Neural cell (in vitro differentiated cells): ENCODE measurements around the gene C5orf46. TPM values are rescaled to one million over a fixed set of nuclear protein-coding genes. Genes with fewer than 3 reads are reported as not detected.

Experiments
- H2AFZ ChIP-seq: fragments of 200-600, 300-800 bp; sonication (generic), shearing (Covaris generic); 2 replicates; pipeline ENCODE4 v1.6.0; 2014; ENCODE audit warnings: low read depth, mild to moderate bottlenecking, antibody characterized with exemption, low read length, moderate library complexity
- H3F3A ChIP-seq: fragments of 200-600 bp; shearing (Covaris generic); 2 replicates; pipeline ENCODE4 v1.6.1; 2016; ENCODE audit warnings: mild to moderate bottlenecking, moderate library complexity, mixed read lengths, antibody characterized with exemption, low read length; ENCODE audit not compliant: insufficient read depth, poor library complexity, severe bottlenecking
- H3K27ac ChIP-seq: fragments of 200-600, 300-800 bp; sonication (generic), shearing (Covaris generic); 2 replicates; pipeline ENCODE4 v1.5.1; 2014; ENCODE audit warnings: mild to moderate bottlenecking, low read length, moderate library complexity
- H3K27me3 ChIP-seq: fragments of 300-800, 200-600 bp; sonication (generic), shearing (Covaris generic); 2 replicates; pipeline ENCODE4 v1.6.0; 2014; ENCODE audit warnings: mild to moderate bottlenecking, low read depth, low read length, moderate library complexity; ENCODE audit not compliant: insufficient read depth
- H3K36me3 ChIP-seq: fragments of 300-800, 200-600 bp; sonication (generic), shearing (Covaris generic); 2 replicates; pipeline ENCODE4 v1.5.1; 2014; ENCODE audit warnings: mild to moderate bottlenecking, antibody characterized with exemption, low read length, moderate library complexity; ENCODE audit not compliant: insufficient read depth
- H3K4me2 ChIP-seq: fragments of 300-800, 200-600 bp; sonication (generic), shearing (Covaris generic); 2 replicates; pipeline ENCODE4 v1.6.0; 2014; ENCODE audit warnings: mild to moderate bottlenecking, low read length
- H3K4me3 ChIP-seq: fragments of 300-800, 200-600 bp; sonication (generic), shearing (Covaris generic); 2 replicates; pipeline ENCODE4 v1.5.1; 2014; ENCODE audit warnings: mild to moderate bottlenecking, low read length, moderate library complexity
- H3K79me2 ChIP-seq: fragments of 200-600 bp; shearing (Covaris generic); replicated peaks from 2 replicates; pipeline ENCODE4 v1.6.0; 2014; ENCODE audit warnings: mild to moderate bottlenecking, low read length, moderate library complexity; ENCODE audit not compliant: insufficient read depth
- H3K9ac ChIP-seq: fragments of 300-800, 200-600 bp; sonication (generic), shearing (Covaris generic); 2 replicates; pipeline ENCODE4 v1.6.1; 2016; ENCODE audit warnings: mild to moderate bottlenecking, low read length, mixed read lengths
- H3K9me2 ChIP-seq: fragments of 200-600 bp; shearing (Covaris generic); 2 replicates; pipeline ENCODE4 v1.6.1; 2016; ENCODE audit warnings: mild to moderate bottlenecking, low read length, mixed read lengths; ENCODE audit not compliant: insufficient read depth
- H3K9me3 ChIP-seq: fragments of 200-600, 300-800 bp; sonication (generic), shearing (Covaris generic); 2 replicates; pipeline ENCODE4 v1.6.1; 2016; ENCODE audit warnings: mild to moderate bottlenecking, mixed run types, low read length, moderate library complexity, mixed read lengths
- H4K20me1 ChIP-seq: fragments of 200-600 bp; shearing (Covaris generic); 2 replicates; pipeline ENCODE4 v1.6.1; 2016; ENCODE audit warnings: mild to moderate bottlenecking, mixed run types; ENCODE audit not compliant: insufficient read depth
- CTCF ChIP-seq: fragments of 450-650 bp; IDR thresholded peaks from 2 replicates; pipeline ENCODE4 v1.5.1; 2014; ENCODE audit warnings: antibody characterized with exemption, mild to moderate bottlenecking, moderate library complexity; ENCODE audit not compliant: poor library complexity, severe bottlenecking
- EP300 ChIP-seq: fragments of 450-650 bp; conservative IDR thresholded peaks from 2 replicates; pipeline ENCODE4 v1.6.1; 2014; ENCODE audit warnings: antibody characterized with exemption, mild to moderate bottlenecking, moderate library complexity; ENCODE audit not compliant: poor library complexity, severe bottlenecking
- EZH2 ChIP-seq: fragments of 200-600, 300-800 bp; shearing (Covaris generic), sonication (generic); IDR thresholded peaks from 2 replicates; pipeline ENCODE4 v1.6.1; 2014; ENCODE audit warnings: antibody characterized with exemption, low read length, borderline replicate concordance, mild to moderate bottlenecking; ENCODE audit not compliant: insufficient read depth, poor library complexity, severe bottlenecking
- MXI1 ChIP-seq: fragments of 450-650 bp; conservative IDR thresholded peaks from 2 replicates; pipeline ENCODE4 v1.6.1; 2014; ENCODE audit warnings: antibody characterized with exemption, mild to moderate bottlenecking; ENCODE audit not compliant: poor library complexity, severe bottlenecking
- POLR2AphosphoS5 ChIP-seq: IDR thresholded peaks from 2 replicates; pipeline ENCODE4 v1.6.1; 2012
- RAD21 ChIP-seq: fragments of 450-650 bp; conservative IDR thresholded peaks from 2 replicates; pipeline ENCODE4 v1.6.1; 2014; ENCODE audit warnings: antibody characterized with exemption, mild to moderate bottlenecking, moderate library complexity
- SMC3 ChIP-seq: fragments of 450-650 bp; conservative IDR thresholded peaks from 2 replicates; pipeline ENCODE4 v1.6.1; 2014; ENCODE audit warnings: antibody characterized with exemption, mild to moderate bottlenecking, moderate library complexity; ENCODE audit not compliant: poor library complexity
- TAF1 ChIP-seq: IDR thresholded peaks from 2 replicates; pipeline ENCODE4 v1.6.1; 2012; ENCODE audit warnings: low read depth
- polyA plus RNA-seq: library from polyadenylated mRNA; depleted of rRNA; stranded (reverse); fragments of >200 nt; gene quantifications from 2 replicates; pipeline ENCODE4 v1.2.3, GENCODE V29; 2014
- TF ChIP-seq, protein P1 (sequence below): IDR thresholded peaks from 2 replicates; pipeline ENCODE4 v1.6.1; 2012; ENCODE audit warnings: borderline replicate concordance

C5orf46 gene
- polyA plus RNA-seq, 1 donor from 2014 or later, result not detected

DNA sequence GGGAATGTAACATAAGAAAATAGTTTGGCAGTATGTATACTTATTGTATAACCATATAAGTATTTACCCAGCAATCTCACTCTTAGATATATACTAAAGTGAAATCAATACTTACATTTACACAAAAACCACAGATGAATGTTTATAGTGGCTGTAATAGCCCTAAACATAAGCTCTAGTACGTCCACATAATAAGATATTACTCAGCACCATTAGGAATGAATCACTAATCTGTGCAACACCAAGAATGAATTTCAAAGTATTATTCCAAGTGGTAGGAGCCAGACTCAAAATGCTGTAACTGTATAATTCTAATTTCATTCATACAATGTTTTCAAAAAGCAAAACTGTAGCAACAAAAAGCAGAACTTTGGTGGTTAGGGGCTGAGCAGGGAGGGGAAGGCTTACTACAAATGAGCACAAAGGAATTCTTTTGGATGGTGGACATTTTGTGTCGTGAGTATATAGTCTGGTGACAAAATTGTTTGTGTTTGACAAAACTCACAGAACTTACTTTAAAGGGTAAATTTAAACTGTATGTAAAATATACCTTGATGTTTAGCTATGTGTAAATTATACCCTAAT lies 11.9 kb upstream of the C5orf46 start:
- Histone ChIP-seq H3K27ac (no peak overlapping the region), H4K20me1 (no peaks in the 10 kb centered on the region), H3K9me2 (no peaks in the 10 kb centered on the region), H3K4me3 (no peak overlapping the region), H3K9me3 (no peaks in the 10 kb centered on the region), H3F3A (no peaks in the 10 kb centered on the region), H3K36me3 (no peaks in the 10 kb centered on the region), H2AFZ (no peak overlapping the region), H3K27me3 (no peaks in the 10 kb centered on the region), H3K4me2 (no peak overlapping the region), H3K79me2 (no peaks in the 10 kb centered on the region), H3K9ac (no peak overlapping the region)
- TF ChIP-seq TAF1, result no peak
- no peak for TF ChIP-seq RAD21
- no peak for TF ChIP-seq POLR2AphosphoS5
- no peak for TF ChIP-seq MXI1
- no peak for TF ChIP-seq EP300
- no peak for TF ChIP-seq CTCF
- no peak for TF ChIP-seq EZH2
- TF ChIP-seq, protein P1, sequence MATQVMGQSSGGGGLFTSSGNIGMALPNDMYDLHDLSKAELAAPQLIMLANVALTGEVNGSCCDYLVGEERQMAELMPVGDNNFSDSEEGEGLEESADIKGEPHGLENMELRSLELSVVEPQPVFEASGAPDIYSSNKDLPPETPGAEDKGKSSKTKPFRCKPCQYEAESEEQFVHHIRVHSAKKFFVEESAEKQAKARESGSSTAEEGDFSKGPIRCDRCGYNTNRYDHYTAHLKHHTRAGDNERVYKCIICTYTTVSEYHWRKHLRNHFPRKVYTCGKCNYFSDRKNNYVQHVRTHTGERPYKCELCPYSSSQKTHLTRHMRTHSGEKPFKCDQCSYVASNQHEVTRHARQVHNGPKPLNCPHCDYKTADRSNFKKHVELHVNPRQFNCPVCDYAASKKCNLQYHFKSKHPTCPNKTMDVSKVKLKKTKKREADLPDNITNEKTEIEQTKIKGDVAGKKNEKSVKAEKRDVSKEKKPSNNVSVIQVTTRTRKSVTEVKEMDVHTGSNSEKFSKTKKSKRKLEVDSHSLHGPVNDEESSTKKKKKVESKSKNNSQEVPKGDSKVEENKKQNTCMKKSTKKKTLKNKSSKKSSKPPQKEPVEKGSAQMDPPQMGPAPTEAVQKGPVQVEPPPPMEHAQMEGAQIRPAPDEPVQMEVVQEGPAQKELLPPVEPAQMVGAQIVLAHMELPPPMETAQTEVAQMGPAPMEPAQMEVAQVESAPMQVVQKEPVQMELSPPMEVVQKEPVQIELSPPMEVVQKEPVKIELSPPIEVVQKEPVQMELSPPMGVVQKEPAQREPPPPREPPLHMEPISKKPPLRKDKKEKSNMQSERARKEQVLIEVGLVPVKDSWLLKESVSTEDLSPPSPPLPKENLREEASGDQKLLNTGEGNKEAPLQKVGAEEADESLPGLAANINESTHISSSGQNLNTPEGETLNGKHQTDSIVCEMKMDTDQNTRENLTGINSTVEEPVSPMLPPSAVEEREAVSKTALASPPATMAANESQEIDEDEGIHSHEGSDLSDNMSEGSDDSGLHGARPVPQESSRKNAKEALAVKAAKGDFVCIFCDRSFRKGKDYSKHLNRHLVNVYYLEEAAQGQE, result no peak
- TF ChIP-seq SMC3, result no peak

GRCh38 chr5:147913786-147914185 lies 7.4 kb upstream of the C5orf46 start:
- Histone ChIP-seq H3K9me2 (no peaks in the 10 kb centered on the region), H4K20me1 (no peaks in the 10 kb centered on the region), H3K27me3 (no peaks in the 10 kb centered on the region), H3K4me3 (no peak overlapping the region), H3K9me3 (no peaks in the 10 kb centered on the region), H3K79me2 (no peaks in the 10 kb centered on the region), H3F3A (no peaks in the 10 kb centered on the region), H3K4me2 (no peak overlapping the region), H3K9ac (no peak overlapping the region), H3K36me3 (no peaks in the 10 kb centered on the region), H3K27ac (no peak overlapping the region), H2AFZ (no peak overlapping the region)
- TF ChIP-seq EP300, result no peak
- no peak for TF ChIP-seq SMC3
- no peak for TF ChIP-seq TAF1
- TF ChIP-seq POLR2AphosphoS5, result no peak
- TF ChIP-seq, protein P1, result no peak
- no peak for TF ChIP-seq EZH2
- TF ChIP-seq CTCF, result no peak
- TF ChIP-seq MXI1, result no peak
- TF ChIP-seq RAD21, result no peak
